Glutamatergic neuron (in vitro differentiated cells): ENCODE measurements around the gene CFAP157. TPM values are rescaled to one million over a fixed set of nuclear protein-coding genes. Genes with fewer than 3 reads are reported as not detected.

ENCODE experiments used
- DNase-seq: peaks from one replicate; pipeline ENCODE4 v3.0.0; 2022
- H3K27ac Mint-ChIP-seq: one replicate; pipeline ENCODE4 v1.8.0; 2020; ENCODE audit warnings: mild to moderate bottlenecking, mixed read lengths, inconsistent platforms; ENCODE audit not compliant: unreplicated experiment
- H3K27me3 Mint-ChIP-seq: one replicate; pipeline ENCODE4 v1.8.0; 2020; ENCODE audit warnings: mild to moderate bottlenecking, moderate library complexity, mixed read lengths, inconsistent platforms; ENCODE audit not compliant: unreplicated experiment
- H3K36me3 Mint-ChIP-seq: one replicate; pipeline ENCODE4 v1.8.0; 2020; ENCODE audit warnings: mild to moderate bottlenecking, mixed read lengths, inconsistent platforms; ENCODE audit not compliant: unreplicated experiment
- H3K4me1 Mint-ChIP-seq: one replicate; pipeline ENCODE4 v1.8.0; 2020; ENCODE audit warnings: mild to moderate bottlenecking, low read depth, mixed read lengths, inconsistent platforms; ENCODE audit not compliant: unreplicated experiment
- H3K4me3 Mint-ChIP-seq: one replicate; pipeline ENCODE4 v1.8.0; 2020; ENCODE audit warnings: mild to moderate bottlenecking, mixed read lengths, inconsistent platforms; ENCODE audit not compliant: unreplicated experiment
- H3K9me3 Mint-ChIP-seq: one replicate; pipeline ENCODE4 v1.8.0; 2020; ENCODE audit warnings: mild to moderate bottlenecking, moderate library complexity, mixed read lengths, inconsistent platforms; ENCODE audit not compliant: unreplicated experiment
- long read RNA-seq: library from polyadenylated mRNA; unstranded; transcript quantifications from one replicate; pipeline ENCODE4 v2.0.0, GENCODE V29; 2020; ENCODE audit not compliant: unreplicated experiment
- total RNA-seq: library from RNA; stranded (reverse); fragmentation: NEBNext Ultra II Directional; extraction: Animal tissue kit (Norgen Biotek cat#: 25700); gene quantifications from one replicate; pipeline ENCODE4 v1.2.1, GENCODE V29; 2021; ENCODE audit not compliant: unreplicated experiment
- TF ChIP-seq, protein P1 (sequence below): fragments of 200-600 bp; sonication (generic); IDR thresholded peaks from one replicate; pipeline ENCODE4 v1.5.0; 2021; ENCODE audit not compliant: partially characterized antibody, unreplicated experiment

CFAP157 gene
- 0.61 TPM for total RNA-seq
- long read RNA-seq, partial matches to known transcripts: 0 of 1 reads
- long read RNA-seq, other reads (novel, unspliced or antisense): 1 of 1 reads

- DNase-seq: peak; percentile 32
- H3K4me3 Mint-ChIP-seq: no peak within 1 kb of the TSS
Measured at GRCh38 chr9:127706836-127707241, at the start of gene CFAP157. TSS of gene CFAP157 (plus strand) at chr9:127706988. CDS start at chr9:127707032, 44 bp downstream.

GRCh38 chr9:127658428-127658827 is 48.4 kb upstream of the CFAP157 start:
- peaks cover 18% of the 10 kb centered on the region for H3K9me3 Mint-ChIP-seq
- H3K4me1 Mint-ChIP-seq: peaks cover 56% of the 10 kb centered on the region
- no peak for DNase-seq
- H3K27ac Mint-ChIP-seq: peak overlapping the region; percentile 91
- H3K36me3 Mint-ChIP-seq: peaks cover under 1% of the 10 kb centered on the region
- H3K27me3 Mint-ChIP-seq: peaks cover 10% of the 10 kb centered on the region
- H3K4me3 Mint-ChIP-seq: no peak overlapping the region
- TF ChIP-seq, protein P1, sequence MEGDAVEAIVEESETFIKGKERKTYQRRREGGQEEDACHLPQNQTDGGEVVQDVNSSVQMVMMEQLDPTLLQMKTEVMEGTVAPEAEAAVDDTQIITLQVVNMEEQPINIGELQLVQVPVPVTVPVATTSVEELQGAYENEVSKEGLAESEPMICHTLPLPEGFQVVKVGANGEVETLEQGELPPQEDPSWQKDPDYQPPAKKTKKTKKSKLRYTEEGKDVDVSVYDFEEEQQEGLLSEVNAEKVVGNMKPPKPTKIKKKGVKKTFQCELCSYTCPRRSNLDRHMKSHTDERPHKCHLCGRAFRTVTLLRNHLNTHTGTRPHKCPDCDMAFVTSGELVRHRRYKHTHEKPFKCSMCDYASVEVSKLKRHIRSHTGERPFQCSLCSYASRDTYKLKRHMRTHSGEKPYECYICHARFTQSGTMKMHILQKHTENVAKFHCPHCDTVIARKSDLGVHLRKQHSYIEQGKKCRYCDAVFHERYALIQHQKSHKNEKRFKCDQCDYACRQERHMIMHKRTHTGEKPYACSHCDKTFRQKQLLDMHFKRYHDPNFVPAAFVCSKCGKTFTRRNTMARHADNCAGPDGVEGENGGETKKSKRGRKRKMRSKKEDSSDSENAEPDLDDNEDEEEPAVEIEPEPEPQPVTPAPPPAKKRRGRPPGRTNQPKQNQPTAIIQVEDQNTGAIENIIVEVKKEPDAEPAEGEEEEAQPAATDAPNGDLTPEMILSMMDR: no peak

More at GRCh38 chr9:127706836-127707241, at the start of gene CFAP157:
- peaks cover 10% of the 10 kb centered on the region for H3K9me3 Mint-ChIP-seq
- TF ChIP-seq, protein P1: no peak
- no peak within 1 kb of the TSS for H3K27ac Mint-ChIP-seq
- H3K36me3 Mint-ChIP-seq: peaks cover 5% of the 10 kb centered on the region
- peaks cover 12% of the 10 kb centered on the region for H3K27me3 Mint-ChIP-seq
- H3K4me1 Mint-ChIP-seq: peaks cover 20% of the 10 kb centered on the region

DNA sequence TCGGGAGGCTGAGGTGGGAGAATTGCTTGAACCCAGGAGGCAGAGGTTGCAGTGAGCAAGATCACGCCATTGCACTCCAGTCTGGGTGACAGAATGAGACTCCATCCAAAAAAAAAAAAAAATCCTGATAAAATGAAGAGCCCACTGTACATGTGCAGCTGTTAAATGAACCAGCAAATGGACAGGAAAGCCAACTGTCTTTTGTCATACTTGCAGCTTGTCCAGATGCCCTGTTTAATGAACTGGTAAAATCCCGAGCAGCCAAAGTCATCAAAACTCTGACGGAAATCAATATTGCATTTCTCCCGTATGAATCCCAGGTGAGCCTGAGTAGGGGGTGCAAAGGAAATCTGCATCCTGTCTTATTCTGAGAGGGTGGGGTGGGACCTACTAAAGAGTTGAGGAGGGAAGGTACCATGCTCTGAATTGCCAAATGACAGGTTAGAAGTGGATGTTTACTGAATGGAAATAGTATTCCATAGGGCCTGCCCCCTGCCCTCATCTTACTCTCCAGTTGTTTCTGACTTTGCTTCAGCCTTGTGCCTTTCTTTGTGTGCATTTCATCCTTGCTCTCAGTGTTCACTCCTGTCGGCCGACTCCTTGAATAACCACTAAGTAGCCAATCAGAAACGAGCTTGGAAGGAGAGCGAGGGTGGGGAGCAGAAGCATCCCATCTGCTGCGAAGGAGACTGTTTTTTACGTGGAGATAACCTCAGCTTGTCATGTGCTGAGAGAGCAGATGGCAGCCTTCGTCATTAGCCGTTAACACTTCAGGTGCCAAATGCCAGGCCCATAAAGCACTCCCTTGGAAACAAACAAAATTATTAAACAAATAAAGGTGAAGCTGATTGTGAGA is 45.7 kb upstream of the CFAP157 start:
- peak overlapping the region; percentile 76 for H3K4me3 Mint-ChIP-seq
- H3K27ac Mint-ChIP-seq: peak overlapping the region; percentile 98
- peaks cover 60% of the 10 kb centered on the region for H3K4me1 Mint-ChIP-seq
- peaks cover 20% of the 10 kb centered on the region for H3K9me3 Mint-ChIP-seq
- H3K27me3 Mint-ChIP-seq: peaks cover 21% of the 10 kb centered on the region
- TF ChIP-seq, protein P1: no peak
- H3K36me3 Mint-ChIP-seq: peaks cover 8% of the 10 kb centered on the region
- peak; percentile 75 for DNase-seq

DNA sequence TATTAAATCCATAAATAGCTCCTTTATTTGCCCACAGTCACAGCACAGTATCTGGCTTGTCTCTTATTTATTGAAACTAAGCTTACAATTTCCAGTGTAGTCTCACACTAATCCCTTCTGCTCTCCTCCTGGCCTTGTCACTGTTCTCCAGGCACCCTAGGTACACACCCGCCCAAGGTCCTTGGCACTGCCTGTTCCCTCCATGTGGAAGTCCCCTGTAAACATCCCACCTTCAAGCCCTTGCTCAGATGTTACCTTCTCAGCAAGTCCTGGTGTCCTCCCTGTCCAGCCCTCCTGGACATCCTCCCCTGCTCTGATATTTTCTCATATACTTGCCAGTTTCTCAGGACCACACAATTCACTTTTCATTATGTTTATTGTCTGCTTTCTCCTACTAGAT is 44.2 kb upstream of the CFAP157 start:
- TF ChIP-seq, protein P1: no peak
- no peak for DNase-seq
- peaks cover 20% of the 10 kb centered on the region for H3K9me3 Mint-ChIP-seq
- H3K4me3 Mint-ChIP-seq: peak overlapping the region; percentile 69
- peaks cover 21% of the 10 kb centered on the region for H3K27me3 Mint-ChIP-seq
- peaks cover 8% of the 10 kb centered on the region for H3K36me3 Mint-ChIP-seq
- H3K27ac Mint-ChIP-seq: peak overlapping the region; percentile 98
- peaks cover 56% of the 10 kb centered on the region for H3K4me1 Mint-ChIP-seq

DNA sequence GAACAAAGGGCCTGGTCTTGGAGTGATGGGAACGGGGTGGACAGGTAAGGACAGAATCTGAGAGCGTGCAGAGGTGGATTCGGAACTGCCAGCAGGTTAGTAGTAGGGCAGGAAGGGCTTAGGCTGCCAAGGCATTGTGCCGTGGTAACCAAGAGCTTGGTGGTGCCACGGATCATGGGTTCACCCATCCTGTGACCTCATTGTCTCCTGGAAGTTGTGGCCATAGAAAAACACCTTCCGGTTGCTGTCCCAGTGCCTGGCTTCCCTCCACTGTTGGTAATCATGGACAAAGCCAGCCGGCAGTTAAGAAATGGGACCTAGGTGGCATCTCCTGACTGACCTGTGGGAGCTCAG is 42.5 kb upstream of the CFAP157 start:
- Mint-ChIP-seq H3K9me3 (peaks cover 20% of the 10 kb centered on the region), H3K4me1 (peaks cover 51% of the 10 kb centered on the region), H3K36me3 (peaks cover 8% of the 10 kb centered on the region), H3K27ac (peak overlapping the region; percentile 86), H3K27me3 (peaks cover 21% of the 10 kb centered on the region), H3K4me3 (no peak overlapping the region)
- DNase-seq: no peak
- TF ChIP-seq, protein P1: no peak
